Measurements from ENCODE around the gene PAX5.

Gene PAX5

DNA sequence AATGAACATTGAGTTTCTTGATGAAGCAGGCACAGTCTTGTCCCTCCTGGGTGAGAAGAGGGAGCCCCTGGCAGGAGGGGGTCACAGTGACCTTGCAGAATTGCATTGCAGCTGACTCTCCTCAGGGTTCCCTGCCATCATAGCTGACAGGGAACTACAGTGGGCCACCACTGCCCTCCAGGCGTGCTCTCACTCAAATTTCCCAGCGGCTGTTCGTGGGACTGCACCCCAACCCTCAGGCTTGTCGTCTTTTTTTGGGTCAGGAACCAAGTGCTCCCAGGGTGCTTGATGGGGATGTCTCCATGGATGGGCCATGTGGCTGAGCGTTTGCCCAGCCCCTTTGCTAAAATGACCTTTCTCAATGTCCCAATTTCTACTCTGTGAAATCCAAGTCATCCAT lies 245.5 kb downstream of the PAX5 start:
- TF ChIP-seq CTCF (IDR thresholded peaks at IDR 0.05) (peak; percentile 23), ZFX (IDR thresholded peaks at IDR 0.05; ENCODE audit: borderline replicate concordance) (no peak)
- no peak overlapping the region for H3K27ac ChIP-seq

DNA sequence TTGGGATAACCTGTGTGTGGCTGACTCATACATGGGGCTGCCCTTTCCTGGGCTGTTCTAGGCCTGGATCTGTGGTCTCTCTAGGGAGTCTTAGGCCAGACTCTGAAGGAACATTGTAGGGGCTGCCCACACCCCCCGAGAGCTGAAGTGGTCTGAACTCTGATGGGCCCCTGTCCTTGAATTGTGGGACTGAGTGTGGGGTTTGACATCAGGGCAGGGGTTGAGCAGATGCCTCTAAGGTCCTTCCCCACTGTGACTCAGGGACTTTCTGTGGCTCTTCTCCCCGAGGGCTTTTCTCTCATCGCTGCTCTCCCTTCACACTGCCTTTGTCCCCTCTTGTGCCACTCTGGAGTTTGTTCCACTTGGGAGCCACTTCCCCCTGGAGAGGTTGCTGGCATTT lies 246.4 kb downstream of the PAX5 start:
- H3K27ac ChIP-seq: no peak overlapping the region
- TF ChIP-seq ZFX (IDR thresholded peaks at IDR 0.05; ENCODE audit: borderline replicate concordance) (no peak), CTCF (IDR thresholded peaks at IDR 0.05) (no peak)
